Measurements from ENCODE around the gene TCHHL1.
A peak's percentile ranks its signal among the peaks of the same experiment; 100 is the strongest.

TCHHL1 gene

GRCh38 chr1:152038871-152039270 lies 50.0 kb downstream of the TCHHL1 start:
- Histone ChIP-seq H3K79me2 (ENCODE audit: control insufficient read depth, insufficient read depth, low read length, unreplicated experiment) (peaks cover 29% of the 10 kb centered on the region), H2AFZ (ENCODE audit: low read length, unreplicated experiment) (no peak overlapping the region), H3K27me3 (ENCODE audit: insufficient read depth, low read length) (peaks cover 25% of the 10 kb centered on the region), H3K27ac (ENCODE audit: low read depth, low read length) (no peak overlapping the region), H3K36me3 (ENCODE audit: insufficient read depth, low read length) (peaks cover under 1% of the 10 kb centered on the region; the same call in 1 of the 2 replicates), H3K4me3 (ENCODE audit: low read depth, low read length) (no peak overlapping the region), H3K4me1 (ENCODE audit: control insufficient read depth, insufficient read depth, low read length, unreplicated experiment) (peaks cover 8% of the 10 kb centered on the region)

- Histone ChIP-seq H2AFZ (ENCODE audit: low read length, unreplicated experiment) (peak within 1 kb of the TSS; percentile 98), H3K4me3 (ENCODE audit: low read depth, low read length) (peak within 1 kb of the TSS; percentile 100), H3K27ac (ENCODE audit: low read depth, low read length) (peak within 1 kb of the TSS; percentile 95), H3K4me1 (ENCODE audit: control insufficient read depth, insufficient read depth, low read length, unreplicated experiment) (peaks cover 17% of the 10 kb centered on the region), H3K36me3 (ENCODE audit: insufficient read depth, low read length) (peaks cover 24% of the 10 kb centered on the region), H3K79me2 (ENCODE audit: control insufficient read depth, insufficient read depth, low read length, unreplicated experiment) (peaks cover 46% of the 10 kb centered on the region), H3K27me3 (ENCODE audit: insufficient read depth, low read length) (peaks cover 22% of the 10 kb centered on the region)
Observed at GRCh38 chr1:152036267-152037216, 52.3 kb downstream of the TCHHL1 start, which contains the start of gene S100A11. S100A11 (minus strand) TSS chr1:152037004; CDS start chr1:152036915, 89 bp downstream.

- Histone ChIP-seq H3K27me3 (ENCODE audit: insufficient read depth, low read length) (peaks cover 13% of the 10 kb centered on the region), H2AFZ (ENCODE audit: low read length, unreplicated experiment) (no peak overlapping the region), H3K36me3 (ENCODE audit: insufficient read depth, low read length) (peaks cover 30% of the 10 kb centered on the region), H3K4me3 (ENCODE audit: low read depth, low read length) (peak overlapping the region; percentile 100), H3K4me1 (ENCODE audit: control insufficient read depth, insufficient read depth, low read length, unreplicated experiment) (peaks cover 17% of the 10 kb centered on the region), H3K79me2 (ENCODE audit: control insufficient read depth, insufficient read depth, low read length, unreplicated experiment) (peaks cover 46% of the 10 kb centered on the region), H3K27ac (ENCODE audit: low read depth, low read length) (peak overlapping the region; percentile 95)
Observed at GRCh38 chr1:152035539-152036266, 53.2 kb downstream of the TCHHL1 start.

GRCh38 chr1:152034654-152035538 lies 54.0 kb downstream of the TCHHL1 start:
- peaks cover 6% of the 10 kb centered on the region for H3K27me3 ChIP-seq (ENCODE audit: insufficient read depth, low read length)
- no peak overlapping the region for H2AFZ ChIP-seq (ENCODE audit: low read length, unreplicated experiment)
- peak overlapping the region; percentile 95 for H3K27ac ChIP-seq (ENCODE audit: low read depth, low read length)
- H3K4me3 ChIP-seq (ENCODE audit: low read depth, low read length): peak overlapping the region; percentile 100
- peaks cover 20% of the 10 kb centered on the region for H3K4me1 ChIP-seq (ENCODE audit: control insufficient read depth, insufficient read depth, low read length, unreplicated experiment)
- H3K79me2 ChIP-seq (ENCODE audit: control insufficient read depth, insufficient read depth, low read length, unreplicated experiment): peaks cover 46% of the 10 kb centered on the region
- peaks cover 32% of the 10 kb centered on the region for H3K36me3 ChIP-seq (ENCODE audit: insufficient read depth, low read length)

GRCh38 chr1:152034324-152034653 lies 54.6 kb downstream of the TCHHL1 start:
- Histone ChIP-seq H3K79me2 (ENCODE audit: control insufficient read depth, insufficient read depth, low read length, unreplicated experiment) (peaks cover 46% of the 10 kb centered on the region), H3K4me3 (ENCODE audit: low read depth, low read length) (peak overlapping the region; percentile 100), H3K27me3 (ENCODE audit: insufficient read depth, low read length) (0 out of 2 replicates have a peak, but pooled peaks cover under 1% of the 10 kb centered on the region), H3K36me3 (ENCODE audit: insufficient read depth, low read length) (peaks cover 32% of the 10 kb centered on the region), H3K4me1 (ENCODE audit: control insufficient read depth, insufficient read depth, low read length, unreplicated experiment) (peaks cover 26% of the 10 kb centered on the region), H2AFZ (ENCODE audit: low read length, unreplicated experiment) (no peak overlapping the region), H3K27ac (ENCODE audit: low read depth, low read length) (peak overlapping the region; percentile 95)
